Measurements from ENCODE around the gene RNU1-4. TPM values are rescaled to one million over a fixed set of nuclear protein-coding genes. Genes with fewer than 3 reads are reported as not detected.
"Not testable (repeated sequence)": the region's sequence is repeated elsewhere in the genome, so short reads cannot be mapped to it uniquely, and the experiment has no call there.

Gene RNU1-4
- 1,000 to 10,000 TPM in 4 of 9 donors, 100 to 1,000 TPM in 1, under 1 TPM in 3, not detected in 1; under 0.01 to 5,330 (median 1,268) TPM for total RNA-seq
- not detected for polyA plus RNA-seq
- long read RNA-seq, donor 1, partial matches to known transcripts: 0 of 1 reads
- long read RNA-seq, donor 1, other reads (novel, unspliced or antisense): 0 of 1 reads
- long read RNA-seq, donor 2: 0 reads
- long read RNA-seq, donor 3: 0 reads
- long read RNA-seq, donor 4: 0 reads
- long read RNA-seq, donor 5: 0 reads
- long read RNA-seq, donor 6: 0 reads
- long read RNA-seq, donor 7: 0 reads
- long read RNA-seq, donor 8: 0 reads
- long read RNA-seq, donor 9: 0 reads
- long read RNA-seq, donor 10: 0 reads

DNA sequence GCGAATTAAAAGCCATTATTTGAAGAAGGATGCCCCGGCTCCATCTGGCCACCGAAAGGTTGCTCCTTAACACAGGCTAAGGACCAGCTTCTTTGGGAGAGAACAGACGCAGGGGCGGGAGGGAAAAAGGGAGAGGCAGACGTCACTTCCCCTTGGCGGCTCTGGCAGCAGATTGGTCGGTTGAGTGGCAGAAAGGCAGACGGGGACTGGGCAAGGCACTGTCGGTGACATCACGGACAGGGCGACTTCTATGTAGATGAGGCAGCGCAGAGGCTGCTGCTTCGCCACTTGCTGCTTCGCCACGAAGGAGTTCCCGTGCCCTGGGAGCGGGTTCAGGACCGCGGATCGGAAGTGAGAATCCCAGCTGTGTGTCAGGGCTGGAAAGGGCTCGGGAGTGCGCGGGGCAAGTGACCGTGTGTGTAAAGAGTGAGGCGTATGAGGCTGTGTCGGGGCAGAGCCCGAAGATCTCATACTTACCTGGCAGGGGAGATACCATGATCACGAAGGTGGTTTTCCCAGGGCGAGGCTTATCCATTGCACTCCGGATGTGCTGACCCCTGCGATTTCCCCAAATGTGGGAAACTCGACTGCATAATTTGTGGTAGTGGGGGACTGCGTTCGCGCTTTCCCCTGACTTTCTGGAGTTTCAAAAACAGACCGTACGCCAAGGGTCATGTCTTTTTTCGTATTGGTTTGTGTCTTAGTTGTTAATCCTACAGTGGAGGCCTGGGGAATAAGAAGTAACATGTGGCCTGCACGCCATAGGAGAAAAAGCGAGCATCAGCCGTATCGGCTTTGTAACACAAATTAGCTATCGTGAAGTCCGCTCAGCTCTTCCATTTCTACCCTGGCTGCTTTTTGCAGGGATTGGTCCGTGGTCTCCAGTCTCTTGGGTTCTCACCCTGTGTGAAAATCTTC lies at the start of gene RNU1-4:
RNU1-4 (plus strand) TSS at position 470 of the 918 bp plus-strand sequence.
- H3K9me3 ChIP-seq (replicated peaks in 1 of 3); H3K4me3 ChIP-seq; H3K4me1 ChIP-seq (replicated peaks in 1 of 2); H3K27ac ChIP-seq; H3K27me3 ChIP-seq; intact Hi-C loops (cut with DNase I); H3K36me3 ChIP-seq (replicated peaks in 1 of 2); DNase-seq: not testable (repeated sequence)
- WGBS, 4 donors: no CpG with 5 or more reads among the region's 46 CpGs

DNA sequence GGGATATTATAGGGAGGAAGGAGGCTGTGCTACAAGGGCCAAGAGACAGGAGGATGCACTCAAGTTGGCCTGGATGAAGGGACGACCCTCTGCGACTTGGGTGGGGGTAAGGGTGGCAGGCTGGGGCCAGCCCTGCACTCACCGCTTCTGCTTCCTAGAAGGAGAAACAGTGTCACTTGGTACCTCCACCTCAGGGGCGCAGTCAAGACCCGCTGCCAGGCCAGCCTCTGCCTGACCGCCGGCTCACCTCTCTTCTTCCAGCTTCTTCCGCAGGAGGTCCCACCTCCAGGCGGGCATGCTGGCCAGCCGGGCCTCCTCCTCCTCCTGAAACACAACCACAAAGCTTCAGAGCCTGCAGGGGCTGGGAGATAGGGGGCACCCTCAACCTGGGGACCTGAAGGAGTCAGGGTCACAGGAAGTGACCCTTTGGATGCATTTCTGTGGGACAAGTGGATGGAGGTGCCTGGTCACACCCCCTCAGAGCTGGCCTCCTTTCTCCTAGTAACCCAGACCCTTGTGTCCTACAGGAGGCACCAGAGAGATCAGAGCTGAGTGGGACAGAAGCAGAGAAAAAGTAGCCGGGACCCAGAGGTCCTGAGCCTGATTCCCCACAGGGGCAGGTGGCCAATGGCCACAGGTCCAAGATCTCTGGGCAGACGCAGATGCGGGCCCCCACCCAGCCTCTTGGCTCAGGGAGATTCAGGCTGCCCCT lies 49.2 kb upstream of the RNU1-4 start:
- DNase-seq; H3K27ac ChIP-seq; H3K36me3 ChIP-seq (replicated peaks in 1 of 2); H3K4me1 ChIP-seq (replicated peaks in 1 of 2); intact Hi-C loops (cut with DNase I); H3K9me3 ChIP-seq (replicated peaks in 1 of 3); H3K27me3 ChIP-seq; H3K4me3 ChIP-seq: not testable (repeated sequence)
- 85 to 92% methylated on average over 4 to 5 of the region's 13 CpGs; no CpG with 5 or more reads in 2 of the 4 donors for WGBS, 4 donors

DNA sequence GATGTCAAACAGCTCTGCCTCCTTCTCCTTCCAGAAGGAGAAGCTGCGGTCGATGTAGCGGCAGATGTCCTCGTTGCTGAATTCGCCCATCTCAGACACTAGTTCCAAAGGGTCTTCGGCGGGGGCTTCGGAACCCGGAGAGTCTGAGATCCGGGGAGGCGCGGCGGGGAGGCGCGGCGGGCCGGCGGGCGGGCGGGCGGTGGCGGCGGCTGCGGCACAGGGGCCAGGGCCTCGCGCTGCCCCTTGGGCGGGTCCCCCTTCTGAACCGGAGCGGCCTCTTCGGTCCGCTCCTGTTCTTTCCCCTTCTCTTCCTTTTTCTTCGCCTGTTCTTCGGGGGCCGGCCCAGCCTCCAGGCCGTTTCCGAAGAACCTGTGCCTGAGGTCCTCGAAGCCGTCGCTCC lies 48.0 kb upstream of the RNU1-4 start:
- H3K4me1 ChIP-seq (replicated peaks in 1 of 2); DNase-seq; H3K27me3 ChIP-seq; intact Hi-C loops (cut with DNase I); H3K27ac ChIP-seq; H3K4me3 ChIP-seq; H3K9me3 ChIP-seq (replicated peaks in 1 of 3); H3K36me3 ChIP-seq (replicated peaks in 1 of 2): not testable (repeated sequence)
- 0 to 60% (median 6%) methylated on average over 4 to 26 of the region's 39 CpGs; no CpG with 5 or more reads in 1 of the 4 donors for WGBS, 4 donors

DNA sequence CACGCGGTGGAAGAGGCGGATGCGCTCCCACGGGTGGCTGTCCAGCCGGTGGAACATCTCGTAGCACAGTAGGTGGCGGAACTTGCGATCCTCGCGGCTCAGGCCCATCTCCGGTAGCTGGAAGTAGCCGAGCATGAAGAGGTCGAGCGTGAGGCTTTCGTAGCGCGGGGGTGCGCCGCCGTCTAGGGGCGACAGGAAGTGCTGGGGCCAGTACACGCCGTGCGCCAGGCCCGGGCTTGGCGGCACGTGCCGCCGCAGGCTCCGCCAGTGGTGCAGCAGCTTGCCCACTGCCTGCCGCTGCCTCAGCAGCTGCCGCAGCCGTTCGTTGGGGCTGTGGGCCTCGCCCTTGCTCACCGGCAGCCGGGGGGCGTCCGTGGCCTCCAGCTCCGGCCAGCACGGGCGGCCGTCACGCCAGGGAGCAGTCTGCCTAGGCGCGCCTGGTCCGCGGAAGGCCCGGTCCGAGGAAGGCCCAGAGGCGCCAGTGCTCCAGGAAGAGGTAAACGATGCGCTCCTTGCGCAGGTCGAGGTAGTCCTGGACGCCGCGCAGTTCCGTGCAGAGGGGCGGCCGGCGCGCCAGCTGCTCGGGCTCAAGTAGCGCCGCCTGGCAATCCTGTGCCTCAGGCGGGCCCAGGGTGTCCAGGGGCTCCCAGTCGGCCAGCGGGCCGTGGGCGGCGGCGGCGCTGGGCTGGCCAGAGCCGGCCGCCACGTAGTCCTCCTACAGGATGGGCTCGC lies 47.4 kb upstream of the RNU1-4 start:
- H3K36me3 ChIP-seq (replicated peaks in 1 of 2); H3K27ac ChIP-seq; H3K27me3 ChIP-seq; H3K4me3 ChIP-seq; H3K9me3 ChIP-seq (replicated peaks in 1 of 3); intact Hi-C loops (cut with DNase I); DNase-seq; H3K4me1 ChIP-seq (replicated peaks in 1 of 2): not testable (repeated sequence)
- WGBS, 4 donors: 0 to 11% (median 4%) methylated on average over 7 to 24 of the region's 79 CpGs; no CpG with 5 or more reads in 1 of the 4 donors

DNA sequence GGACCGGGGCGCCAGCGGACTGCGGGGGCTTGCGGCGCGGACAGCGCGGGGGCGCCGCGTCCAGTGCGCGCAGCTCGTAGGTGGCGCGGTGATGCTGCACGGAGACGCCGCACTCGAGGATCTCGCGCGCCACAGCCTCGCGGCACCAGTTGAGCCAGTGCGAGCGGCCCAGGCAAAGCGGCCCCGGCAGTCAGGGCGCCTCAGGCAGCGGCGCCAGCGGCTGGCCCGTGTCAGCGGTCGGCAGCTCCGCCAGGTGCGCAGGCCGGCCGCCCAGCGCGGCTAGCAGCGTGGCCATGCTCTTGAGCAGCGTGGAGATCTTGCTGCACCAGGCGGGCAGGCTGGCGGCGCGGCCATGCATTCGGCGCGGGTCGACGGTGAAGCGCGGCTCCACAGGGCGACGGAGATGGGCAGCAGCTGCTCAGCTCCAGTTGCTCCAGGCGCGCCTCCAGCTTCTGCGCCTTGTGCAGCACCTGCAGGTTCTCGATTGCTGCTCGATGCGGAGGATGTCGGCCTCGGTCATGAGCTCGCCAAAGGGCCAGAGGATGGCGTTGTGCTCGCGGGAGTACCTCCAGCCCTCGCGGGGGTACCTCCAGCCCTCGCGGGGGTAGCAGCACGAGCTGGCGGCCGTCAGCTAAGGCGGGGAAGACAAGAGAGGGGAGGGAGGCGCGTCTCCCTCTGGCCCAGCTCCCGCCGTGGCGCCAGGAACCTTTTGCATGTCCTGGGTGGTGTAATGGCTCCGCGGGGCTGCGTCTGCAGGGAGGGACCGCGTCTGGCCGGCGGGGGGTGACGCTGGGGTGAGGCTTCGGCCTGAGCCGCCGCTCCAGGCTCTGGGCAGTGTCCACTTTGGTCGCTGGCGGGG lies 46.6 kb upstream of the RNU1-4 start:
- intact Hi-C loops (cut with DNase I); H3K4me3 ChIP-seq; H3K36me3 ChIP-seq (replicated peaks in 1 of 2): not testable (repeated sequence)

DNA sequence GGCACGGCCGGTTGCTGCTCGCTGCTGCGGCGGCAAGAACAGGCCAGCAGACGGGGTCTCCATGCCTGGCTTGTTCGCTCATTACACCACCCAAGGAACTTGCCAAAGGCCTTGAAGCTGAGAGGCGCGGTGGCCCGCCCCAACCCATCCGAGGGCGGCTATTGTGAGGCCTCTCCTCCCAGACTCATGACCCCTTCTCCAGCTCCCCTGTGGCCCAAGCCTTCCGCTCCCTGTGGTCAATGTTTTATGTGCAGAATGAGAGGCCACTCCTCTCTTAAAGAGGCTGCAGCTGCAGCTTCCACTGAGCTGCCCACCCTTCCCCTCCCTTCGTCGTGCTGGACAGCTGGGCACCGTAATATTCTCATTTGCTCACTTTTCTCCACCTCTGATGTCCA lies 46.0 kb upstream of the RNU1-4 start:
- DNase-seq; H3K9me3 ChIP-seq (replicated peaks in 1 of 3); intact Hi-C loops (cut with DNase I); H3K36me3 ChIP-seq (replicated peaks in 1 of 2); H3K27me3 ChIP-seq; H3K4me1 ChIP-seq (replicated peaks in 1 of 2); H3K4me3 ChIP-seq; H3K27ac ChIP-seq: not testable (repeated sequence)
- 63% methylated on average over 1 of the region's 16 CpGs; no CpG with 5 or more reads in 3 of the 4 donors for WGBS, 4 donors

More for the DNA sequence above, 46.6 kb upstream of the RNU1-4 start:
- WGBS, 4 donors: 1 to 2% methylated on average over 26 to 36 of the region's 96 CpGs; no CpG with 5 or more reads in 2 of the 4 donors
- H3K9me3 ChIP-seq (replicated peaks in 1 of 3); H3K27ac ChIP-seq; H3K4me1 ChIP-seq (replicated peaks in 1 of 2); H3K27me3 ChIP-seq; DNase-seq: not testable (repeated sequence)

DNA sequence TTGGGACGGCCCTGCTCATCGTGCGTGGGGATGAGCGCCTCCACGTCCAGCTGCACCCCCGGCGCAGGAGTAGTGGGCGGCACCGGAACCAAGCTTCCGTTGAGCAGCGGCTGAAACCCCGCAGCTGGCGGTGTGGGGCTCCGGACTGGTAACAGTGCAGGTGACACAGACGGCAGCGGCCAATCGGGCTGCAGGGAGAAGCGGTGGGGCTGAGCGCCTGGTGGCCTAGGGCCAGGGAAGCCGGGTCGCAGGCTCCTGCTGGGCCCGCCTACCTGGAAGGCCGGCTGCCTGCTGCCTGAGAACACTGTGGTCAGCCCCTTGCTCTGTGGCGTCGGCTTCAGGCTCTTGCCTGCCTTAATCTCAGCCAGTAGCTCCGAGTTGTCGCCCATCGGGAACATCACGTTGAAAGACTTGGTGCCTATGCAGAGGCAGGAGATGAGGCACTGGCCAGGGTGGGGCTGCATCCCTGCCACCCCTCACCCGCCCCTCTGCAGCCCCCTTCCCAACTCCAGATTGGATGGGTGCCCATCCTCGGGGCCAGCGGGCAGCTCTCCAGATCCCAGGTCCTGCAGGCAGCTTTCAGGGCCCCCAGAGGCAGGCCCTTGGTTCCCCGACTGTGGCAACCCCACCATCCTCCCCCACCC lies 43.7 kb upstream of the RNU1-4 start:
- H3K4me1 ChIP-seq (replicated peaks in 1 of 2); H3K27me3 ChIP-seq; H3K27ac ChIP-seq; H3K9me3 ChIP-seq (replicated peaks in 1 of 3); intact Hi-C loops (cut with DNase I); H3K36me3 ChIP-seq (replicated peaks in 1 of 2); H3K4me3 ChIP-seq: not testable (repeated sequence)
- peak in 1 of 7 donors; percentile 51 for DNase-seq
- WGBS, 4 donors: 8 to 39% (median 12%) methylated on average over 14 to 25 of the region's 33 CpGs; no CpG with 5 or more reads in 1 of the 4 donors

DNA sequence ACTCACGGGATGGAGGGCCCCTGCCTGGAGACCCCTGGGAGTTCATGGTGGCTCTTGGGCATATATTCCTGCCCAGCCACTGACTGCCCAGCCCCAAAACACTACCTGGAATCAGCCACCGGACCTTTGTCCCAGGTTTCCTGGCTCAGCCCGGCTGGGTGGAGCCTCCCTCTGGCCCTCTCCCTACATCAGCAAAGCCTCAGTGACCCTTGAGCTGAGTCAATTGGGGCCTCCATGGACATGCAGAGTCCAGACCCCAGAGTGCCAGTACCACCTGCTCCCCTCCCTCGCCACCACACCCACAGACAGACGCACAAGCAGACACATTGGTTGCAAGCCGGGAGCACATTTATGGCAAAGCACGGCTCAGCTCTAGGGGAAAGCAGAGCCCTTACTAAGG lies 43.2 kb upstream of the RNU1-4 start:
- H3K36me3 ChIP-seq (replicated peaks in 1 of 2); intact Hi-C loops (cut with DNase I); H3K4me1 ChIP-seq (replicated peaks in 1 of 2); H3K27ac ChIP-seq; H3K4me3 ChIP-seq; H3K27me3 ChIP-seq; H3K9me3 ChIP-seq (replicated peaks in 1 of 3): not testable (repeated sequence)
- WGBS, 4 donors: 83 to 100% (median 83%) methylated on average over 1 to 4 of the region's 7 CpGs; no CpG with 5 or more reads in 1 of the 4 donors
- peak in 1 of 7 donors; percentile 48 for DNase-seq

DNA sequence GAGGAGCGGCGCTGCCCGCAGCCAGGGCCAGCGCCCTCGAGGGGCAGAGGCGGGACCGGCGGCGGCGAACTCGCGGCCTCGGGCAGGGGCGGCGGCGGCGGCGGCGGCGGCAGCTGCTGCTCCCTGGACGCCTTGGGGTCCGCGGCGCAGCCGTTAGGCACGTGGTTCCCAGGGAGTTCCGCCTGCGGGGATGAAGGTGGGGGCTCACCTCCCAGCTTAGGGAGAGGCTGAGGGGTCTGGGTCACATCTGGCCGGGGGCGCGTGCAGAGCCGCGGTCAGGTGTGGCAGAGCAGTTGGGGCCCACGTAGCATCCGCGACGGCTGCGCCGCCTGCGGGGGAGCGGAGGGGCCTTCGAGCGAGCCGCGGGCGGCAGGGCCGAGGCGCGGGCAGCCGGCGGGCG lies 40.9 kb upstream of the RNU1-4 start:
- intact Hi-C loops (cut with DNase I); H3K27ac ChIP-seq; H3K4me1 ChIP-seq (replicated peaks in 1 of 2); H3K36me3 ChIP-seq (replicated peaks in 1 of 2); H3K9me3 ChIP-seq (replicated peaks in 1 of 3); H3K4me3 ChIP-seq; H3K27me3 ChIP-seq: not testable (repeated sequence)
- peak in 1 of 7 donors; percentile 18 for DNase-seq
- WGBS, 4 donors: 7 to 13% (median 9%) methylated on average over 18 to 42 of the region's 52 CpGs; no CpG with 5 or more reads in 1 of the 4 donors
